K562 (cell line): Measurements from ENCODE around the gene RBBP5. TPM values are rescaled to one million over a fixed set of nuclear protein-coding genes. Genes with fewer than 3 reads are reported as not detected.
A peak's percentile ranks its signal among the peaks of the same experiment; 100 is the strongest.

Source experiments
- C11orf30 ChIP-seq: fragments of 450-650 bp; IDR thresholded peaks from 2 replicates; pipeline ENCODE4 v1.6.1; 2016; ENCODE audit warnings: low read depth, mild to moderate bottlenecking
- CEBPG ChIP-seq, 3 experiments: fragments of 200-800 bp in 1 of 3; sonication (Bioruptor generic) in 1 of 3; sonication (generic) in 1 of 3; formaldehyde crosslinking in 1 of 3; IDR thresholded peaks in 2 of 3; conservative IDR thresholded peaks in 1 of 3; 2 replicates each; pipeline versions ENCODE4 v1.6.1 to v1.8.0; 2016 to 2022; ENCODE audit warnings: missing compliant biosample characterization in 2 of 3, missing genetic modification characterization in 2 of 3, mild to moderate bottlenecking in 1 of 3, missing genetic modification reagents in 1 of 3
- NR2C2 ChIP-seq, 2 experiments: fragments of 200-800 bp in 1 of 2; sonication (Bioruptor generic) in 1 of 2; sonication (generic) in 1 of 2; formaldehyde crosslinking in 1 of 2; IDR thresholded peaks; 2 replicates each; pipeline versions ENCODE4 v1.6.1 to v1.8.0; 2016 to 2022; ENCODE audit warnings: mild to moderate bottlenecking in 1 of 2, missing compliant biosample characterization in 1 of 2, missing genetic modification characterization in 1 of 2, missing genetic modification reagents in 1 of 2
- VEZF1 ChIP-seq: fragments of 200-800 bp; sonication (Bioruptor generic); IDR thresholded peaks from 2 replicates; pipeline ENCODE4 v1.6.1; 2017; ENCODE audit warnings: missing genetic modification characterization, missing compliant biosample characterization
- XRCC5 ChIP-seq: fragments of 200-400 bp; formaldehyde crosslinking; IDR thresholded peaks from 2 replicates; pipeline ENCODE4 v1.6.1; 2017; ENCODE audit warnings: low read depth, mild to moderate bottlenecking, low read length
- ZNF668 ChIP-seq: fragments of 250-450 bp; sonication (Bioruptor Pico); IDR thresholded peaks from 2 replicates; pipeline ENCODE4 v1.8.0; 2022; ENCODE audit warnings: mild to moderate bottlenecking, inconsistent platforms
- polyA plus RNA-seq, 8 experiments: library from polyadenylated mRNA; depleted of rRNA in 4 of 8; stranded (reverse) in 5 of 8; unstranded in 3 of 8; fragments of >200 nt; fragmentation: Nextera tagmentation in 2 of 8; fragmentation: Illumina TruSeq in 1 of 8; extraction: Ambion mirVana in 2 of 8; extraction: Trizol in 1 of 8; gene quantifications; 2 replicates each; pipeline versions ENCODE4 v1.2.1 to v1.2.3, GENCODE V29; 2011 to 2014; ENCODE audit warnings: inconsistent platforms in 1 of 8, missing spikeins in 1 of 8
- total RNA-seq, 7 experiments: library from RNA; depleted of rRNA in 6 of 7; stranded (reverse); fragments of >200 nt in 6 of 7; fragmentation: Illumina TruSeq in 2 of 7; extraction: Trizol in 2 of 7; gene quantifications; 2 replicates each; pipeline versions ENCODE4 v1.2.1 to v1.2.3, GENCODE V29; 2011 to 2021; ENCODE audit warnings: low replicate concordance in 1 of 7
- TF ChIP-seq, protein P1 (sequence below): sonication (generic); formaldehyde crosslinking; IDR thresholded peaks from 2 replicates; pipeline ENCODE4 v1.8.0; 2022; ENCODE audit warnings: missing genetic modification reagents, mild to moderate bottlenecking, moderate library complexity, borderline replicate concordance
- TF ChIP-seq, protein P2 (sequence below), 2 experiments: fragments of 450-650 bp; formaldehyde crosslinking in 1 of 2; IDR thresholded peaks; 2 replicates each; pipeline versions ENCODE4 v1.4.0 to v1.6.1; 2014 to 2020; ENCODE audit warnings: mild to moderate bottlenecking in 2 of 2, borderline replicate concordance in 1 of 2, low read depth in 1 of 2
- TF ChIP-seq, protein P3 (sequence below): fragments of 450-650 bp; formaldehyde crosslinking; IDR thresholded peaks from 2 replicates; pipeline ENCODE4 v1.4.0; 2022; ENCODE audit warnings: mild to moderate bottlenecking, moderate library complexity
- TF ChIP-seq, protein P4 (sequence below): fragments of 450-650 bp; IDR thresholded peaks from 2 replicates; pipeline ENCODE4 v1.6.1; 2016; ENCODE audit warnings: mild to moderate bottlenecking

The RBBP5 gene
- total and polyA plus RNA-seq, 9 of the 15 experiments (the other 6 are each of a cell fraction or from before 2014, with no cell fraction given) = 17.2 to 37.4 (median 28.4) TPM

GRCh38 chr1:205170532-205171269 lies 48.9 kb upstream of the RBBP5 start (continued):
- TF ChIP-seq, protein P1, sequence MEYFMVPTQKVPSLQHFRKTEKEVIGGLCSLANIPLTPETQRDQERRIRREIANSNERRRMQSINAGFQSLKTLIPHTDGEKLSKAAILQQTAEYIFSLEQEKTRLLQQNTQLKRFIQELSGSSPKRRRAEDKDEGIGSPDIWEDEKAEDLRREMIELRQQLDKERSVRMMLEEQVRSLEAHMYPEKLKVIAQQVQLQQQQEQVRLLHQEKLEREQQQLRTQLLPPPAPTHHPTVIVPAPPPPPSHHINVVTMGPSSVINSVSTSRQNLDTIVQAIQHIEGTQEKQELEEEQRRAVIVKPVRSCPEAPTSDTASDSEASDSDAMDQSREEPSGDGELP (CRISPR knock-in tag) = peak; percentile 27; the same call in 1 of the 2 replicates
- peak; percentile 89 for TF ChIP-seq CEBPG (CRISPR knock-in tag; IDR thresholded peaks at IDR 0.05)
- peak; percentile 48 to 94 for TF ChIP-seq CEBPG (tag; conservative IDR thresholded peaks at IDR 0.05 in 1 of 2, IDR thresholded peaks at IDR 0.05 in 1 of 2)
- 0 out of 2 replicates have a peak, but pooled peaks have one; percentile 49 for TF ChIP-seq VEZF1 (CRISPR knock-in tag)
- 0 out of 2 replicates have a peak, but pooled peaks have one; percentile 9 for TF ChIP-seq ZNF668 (CRISPR knock-in tag)
- no peak for TF ChIP-seq NR2C2 (CRISPR knock-in tag; IDR thresholded peaks at IDR 0.05)
- peak; percentile 80 for TF ChIP-seq NR2C2 (tag; IDR thresholded peaks at IDR 0.05)
- no peak for TF ChIP-seq XRCC5
- TF ChIP-seq, protein P2, sequence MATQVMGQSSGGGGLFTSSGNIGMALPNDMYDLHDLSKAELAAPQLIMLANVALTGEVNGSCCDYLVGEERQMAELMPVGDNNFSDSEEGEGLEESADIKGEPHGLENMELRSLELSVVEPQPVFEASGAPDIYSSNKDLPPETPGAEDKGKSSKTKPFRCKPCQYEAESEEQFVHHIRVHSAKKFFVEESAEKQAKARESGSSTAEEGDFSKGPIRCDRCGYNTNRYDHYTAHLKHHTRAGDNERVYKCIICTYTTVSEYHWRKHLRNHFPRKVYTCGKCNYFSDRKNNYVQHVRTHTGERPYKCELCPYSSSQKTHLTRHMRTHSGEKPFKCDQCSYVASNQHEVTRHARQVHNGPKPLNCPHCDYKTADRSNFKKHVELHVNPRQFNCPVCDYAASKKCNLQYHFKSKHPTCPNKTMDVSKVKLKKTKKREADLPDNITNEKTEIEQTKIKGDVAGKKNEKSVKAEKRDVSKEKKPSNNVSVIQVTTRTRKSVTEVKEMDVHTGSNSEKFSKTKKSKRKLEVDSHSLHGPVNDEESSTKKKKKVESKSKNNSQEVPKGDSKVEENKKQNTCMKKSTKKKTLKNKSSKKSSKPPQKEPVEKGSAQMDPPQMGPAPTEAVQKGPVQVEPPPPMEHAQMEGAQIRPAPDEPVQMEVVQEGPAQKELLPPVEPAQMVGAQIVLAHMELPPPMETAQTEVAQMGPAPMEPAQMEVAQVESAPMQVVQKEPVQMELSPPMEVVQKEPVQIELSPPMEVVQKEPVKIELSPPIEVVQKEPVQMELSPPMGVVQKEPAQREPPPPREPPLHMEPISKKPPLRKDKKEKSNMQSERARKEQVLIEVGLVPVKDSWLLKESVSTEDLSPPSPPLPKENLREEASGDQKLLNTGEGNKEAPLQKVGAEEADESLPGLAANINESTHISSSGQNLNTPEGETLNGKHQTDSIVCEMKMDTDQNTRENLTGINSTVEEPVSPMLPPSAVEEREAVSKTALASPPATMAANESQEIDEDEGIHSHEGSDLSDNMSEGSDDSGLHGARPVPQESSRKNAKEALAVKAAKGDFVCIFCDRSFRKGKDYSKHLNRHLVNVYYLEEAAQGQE (IDR thresholded peaks at IDR 0.05; ENCODE audit: borderline replicate concordance) = 0 out of 2 replicates have a peak, but pooled peaks have one; percentile 2
- TF ChIP-seq, protein P2 (CRISPR knock-in tag; IDR thresholded peaks at IDR 0.05; ENCODE audit: low read depth) = no peak
- TF ChIP-seq C11orf30 = no peak
- TF ChIP-seq, protein P3, sequence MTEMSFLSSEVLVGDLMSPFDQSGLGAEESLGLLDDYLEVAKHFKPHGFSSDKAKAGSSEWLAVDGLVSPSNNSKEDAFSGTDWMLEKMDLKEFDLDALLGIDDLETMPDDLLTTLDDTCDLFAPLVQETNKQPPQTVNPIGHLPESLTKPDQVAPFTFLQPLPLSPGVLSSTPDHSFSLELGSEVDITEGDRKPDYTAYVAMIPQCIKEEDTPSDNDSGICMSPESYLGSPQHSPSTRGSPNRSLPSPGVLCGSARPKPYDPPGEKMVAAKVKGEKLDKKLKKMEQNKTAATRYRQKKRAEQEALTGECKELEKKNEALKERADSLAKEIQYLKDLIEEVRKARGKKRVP (CRISPR knock-in tag) = peak; percentile 91
- TF ChIP-seq, protein P4, sequence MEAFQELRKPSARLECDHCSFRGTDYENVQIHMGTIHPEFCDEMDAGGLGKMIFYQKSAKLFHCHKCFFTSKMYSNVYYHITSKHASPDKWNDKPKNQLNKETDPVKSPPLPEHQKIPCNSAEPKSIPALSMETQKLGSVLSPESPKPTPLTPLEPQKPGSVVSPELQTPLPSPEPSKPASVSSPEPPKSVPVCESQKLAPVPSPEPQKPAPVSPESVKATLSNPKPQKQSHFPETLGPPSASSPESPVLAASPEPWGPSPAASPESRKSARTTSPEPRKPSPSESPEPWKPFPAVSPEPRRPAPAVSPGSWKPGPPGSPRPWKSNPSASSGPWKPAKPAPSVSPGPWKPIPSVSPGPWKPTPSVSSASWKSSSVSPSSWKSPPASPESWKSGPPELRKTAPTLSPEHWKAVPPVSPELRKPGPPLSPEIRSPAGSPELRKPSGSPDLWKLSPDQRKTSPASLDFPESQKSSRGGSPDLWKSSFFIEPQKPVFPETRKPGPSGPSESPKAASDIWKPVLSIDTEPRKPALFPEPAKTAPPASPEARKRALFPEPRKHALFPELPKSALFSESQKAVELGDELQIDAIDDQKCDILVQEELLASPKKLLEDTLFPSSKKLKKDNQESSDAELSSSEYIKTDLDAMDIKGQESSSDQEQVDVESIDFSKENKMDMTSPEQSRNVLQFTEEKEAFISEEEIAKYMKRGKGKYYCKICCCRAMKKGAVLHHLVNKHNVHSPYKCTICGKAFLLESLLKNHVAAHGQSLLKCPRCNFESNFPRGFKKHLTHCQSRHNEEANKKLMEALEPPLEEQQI = no peak
